Ovary (tissue), 9 donors: ENCODE measurements around the gene RBMS1. TPM values are rescaled to one million over a fixed set of nuclear protein-coding genes. Genes with fewer than 3 reads are reported as not detected.

ENCODE experiments used
- DNase-seq, 5 donors: peaks; one replicate each; pipeline ENCODE4 v3.0.0-alpha.2; 2019 to 2020
- H3K27ac ChIP-seq, 2 donors: fragments of 200-600 bp; one replicate each; pipeline versions ENCODE4 v1.5.1 to v1.8.0; 2019 to 2022
- H3K27me3 ChIP-seq: fragments of 200-600 bp; one replicate; pipeline ENCODE4 v1.8.0; 2022
- H3K36me3 ChIP-seq: fragments of 200-600 bp; sonication (generic); one replicate; pipeline ENCODE4 v1.5.1; 2019
- H3K4me1 ChIP-seq: one replicate; pipeline ENCODE4 v1.8.1; 2013; ENCODE audit warnings: mild to moderate bottlenecking, moderate library complexity; ENCODE audit not compliant: insufficient read depth
- H3K4me3 ChIP-seq: fragments of 200-600 bp; sonication (generic); one replicate; pipeline ENCODE4 v1.5.1; 2017
- H3K9me3 ChIP-seq, 2 donors: fragments of 200-600 bp in 1 of 2; sonication (generic) in 1 of 2; one replicate each; pipeline versions ENCODE4 v1.5.1 to v1.8.1; 2013 to 2019; ENCODE audit warnings: mild to moderate bottlenecking in 1 of 2, moderate library complexity in 1 of 2
- CTCF ChIP-seq, 3 donors: fragments of 450-650 bp in 2 of 3; fragments of 200-600 bp in 1 of 3; IDR thresholded peaks; one replicate each; pipeline versions ENCODE4 v1.5.1 to v1.8.0; 2016 to 2022; ENCODE audit warnings: antibody characterized with exemption in 3 of 3, mild to moderate bottlenecking in 1 of 3
- EP300 ChIP-seq: sonication (generic); formaldehyde crosslinking; IDR thresholded peaks from one replicate; pipeline ENCODE4 v1.6.1; 2017; ENCODE audit warnings: antibody characterized with exemption
- POLR2A ChIP-seq: fragments of 450-650 bp; IDR thresholded peaks from one replicate; pipeline ENCODE4 v1.6.1; 2017; ENCODE audit warnings: antibody characterized with exemption, mild to moderate bottlenecking, moderate library complexity
- WGBS, 3 donors: extraction: QIAGEN DNeasy Blood & Tissue Kit in 1 of 3; methylation state at CpG; one replicate each; pipeline versions ENCODE4 v1.1.5 to v1.1.7; 2013 to 2017; 5-methylcytosine and 5-hydroxymethylcytosine counted together
- intact Hi-C, 4 donors: fragments of 100-400 bp; cut with DNase I; formaldehyde crosslinking; loops; one replicate each; pipeline versions ENCODE4 v1.11.0 to v1.15.1; 2022 to 2023
- polyA plus RNA-seq, 2 donors: library from polyadenylated mRNA; stranded (reverse); fragments of 200-250 nt in 1 of 2; fragments of 350-450 nt in 1 of 2; fragmentation: Illumina TruSeq in 1 of 2; extraction: RNeasy Lipid Tissue Mini Kit (QIAGEN cat#74804) in 1 of 2; gene quantifications; one replicate each; pipeline ENCODE4 v1.2.3, GENCODE V29; 2013 to 2014
- total RNA-seq, 7 donors: library from RNA; depleted of rRNA in 2 of 7; stranded (reverse); fragments of >200 nt in 2 of 7; fragmentation: NEBNext Ultra II Directional in 3 of 7; extraction: Animal tissue kit (Norgen Biotek cat#: 25700) in 3 of 7; gene quantifications; one replicate each; pipeline versions ENCODE4 v1.1.0 to v1.2.4, GENCODE V29; 2016 to 2023
- donor health status: DM: no; HTN: no; CAD: no; lungs with moderate emphysema.
- donor health status: DM: no; HTN: no; CAD: no.
- donor health status: Bipolar disorder and iron deficiency.
- donor health status: DM: yes; HTN: yes; CAD: no.
- donor health status: DM: no; HTN: no; CAD: no.
- donor health status: DM: yes; HTN: yes; CAD: no.

The RBMS1 gene
- total and polyA plus RNA-seq, 9 donors, result 50.7 to 91.9 (median 73.8) TPM

GRCh38 chr2:160269803-160270570, 223.6 kb downstream of the RBMS1 start:
- 0 to 1% (median 1%) methylated on average over 41 to 53 of the region's 53 CpGs for WGBS, 3 donors
- peak; percentile 94 to 97 (median 95) for DNase-seq
- intact Hi-C loops, result loop anchor here in 1 of 4 donors (10.0 kb wide), 1 partner anchor 155 kb away; no protein-coding TSS in a partner anchor

GRCh38 chr2:160269365-160269764, 224.2 kb downstream of the RBMS1 start:
- Histone ChIP-seq H3K27ac (peak overlapping the region; percentile 47 to 94), H3K27me3 (no peaks in the 10 kb centered on the region), H3K4me1 (peaks cover 11% of the 10 kb centered on the region), H3K4me3 (peak overlapping the region; percentile 46), H3K36me3 (no peaks in the 10 kb centered on the region), H3K9me3 (no peaks in the 10 kb centered on the region)
- 48 to 59% (median 56%) methylated on average over 4 of the region's 4 CpGs for WGBS, 3 donors
- peak in 1 of 5 donors; percentile 22 for DNase-seq
- TF ChIP-seq EP300, result no peak
- no peak for TF ChIP-seq CTCF (IDR thresholded peaks at IDR 0.05)
- no peak for TF ChIP-seq POLR2A
- intact Hi-C loops, result loop anchor here in 1 of 4 donors (10.0 kb wide), 1 partner anchor 155 kb away; no protein-coding TSS in a partner anchor

More at GRCh38 chr2:160269803-160270570, 223.6 kb downstream of the RBMS1 start:
- peaks cover 11% of the 10 kb centered on the region for H3K4me1 ChIP-seq
- no peaks in the 10 kb centered on the region for H3K27me3 ChIP-seq
- no peaks in the 10 kb centered on the region for H3K36me3 ChIP-seq
- peak overlapping the region; percentile 46 for H3K4me3 ChIP-seq
- no peaks in the 10 kb centered on the region for H3K9me3 ChIP-seq
- TF ChIP-seq EP300 (peak; percentile 30), CTCF (IDR thresholded peaks at IDR 0.05) (peak; percentile 50 to 88 (median 84)), POLR2A (peak; percentile 32)
- H3K27ac ChIP-seq, result peak overlapping the region; percentile 47 to 94

GRCh38 chr2:160268151-160268781, 225.3 kb downstream of the RBMS1 start:
- Histone ChIP-seq H3K27me3 (no peaks in the 10 kb centered on the region), H3K9me3 (no peaks in the 10 kb centered on the region), H3K4me1 (peaks cover 11% of the 10 kb centered on the region), H3K27ac (no peak overlapping the region), H3K4me3 (no peak overlapping the region), H3K36me3 (no peaks in the 10 kb centered on the region)
- no peak for DNase-seq
- intact Hi-C loops, result loop anchor here in 1 of 4 donors (10.0 kb wide), 1 partner anchor 153 kb away; no protein-coding TSS in a partner anchor
- whole genome bisulfite sequencing, 3 donors, result 84 to 93% (median 84%) methylated on average over 2 of the region's 2 CpGs
- TF ChIP-seq POLR2A, result no peak
- TF ChIP-seq CTCF (IDR thresholded peaks at IDR 0.05), result no peak
- TF ChIP-seq EP300, result no peak

GRCh38 chr2:160267692-160268091, 225.9 kb downstream of the RBMS1 start:
- TF ChIP-seq EP300 (no peak), POLR2A (no peak), CTCF (IDR thresholded peaks at IDR 0.05) (no peak)
- Histone ChIP-seq H3K36me3 (no peaks in the 10 kb centered on the region), H3K4me3 (no peak overlapping the region), H3K27ac (no peak overlapping the region), H3K9me3 (no peaks in the 10 kb centered on the region), H3K4me1 (peaks cover 11% of the 10 kb centered on the region), H3K27me3 (no peaks in the 10 kb centered on the region)
- intact Hi-C loops, result loop anchor here in 1 of 4 donors (10.0 kb wide), 1 partner anchor 153 kb away; no protein-coding TSS in a partner anchor
- DNase-seq, result no peak
- 31 to 64% (median 56%) methylated on average over 1 of the region's 1 CpG for WGBS, 3 donors
